WTC11 (cell line): Measurements from ENCODE around the gene SNX20. TPM values are rescaled to one million over a fixed set of nuclear protein-coding genes. Genes with fewer than 3 reads are reported as not detected.

ENCODE experiments used
- ATAC-seq: fragments of 200-7000 bp; cut with Tn5 transposase; 2 replicates; pipeline ENCODE4 v1.10.0; 2021; ENCODE audit warnings: mild to moderate bottlenecking, moderate library complexity
- CTCF ChIA-PET: fragments of 300-600 bp; sonication (Branson Sonifier 250); formaldehyde crosslinking; loops from one replicate; lab custom pipeline; 2021; ENCODE audit warnings: antibody characterized with exemption; lab: Charles Lee
- POLR2A ChIA-PET: fragments of 350-600 bp; sonication (Branson Sonifier 250); formaldehyde crosslinking; loops from one replicate; lab custom pipeline; 2021; ENCODE audit warnings: antibody characterized with exemption; lab: Charles Lee
- DNase-seq: peaks from one replicate; pipeline ENCODE4 v3.0.0; 2021; ENCODE audit warnings: low spot score
- H3K27ac Mint-ChIP-seq: 2 replicates; pipeline ENCODE4 v1.8.0; 2021; ENCODE audit warnings: mixed read lengths
- H3K27me3 Mint-ChIP-seq: 2 replicates; pipeline ENCODE4 v1.8.0; 2021; ENCODE audit warnings: low read depth, mild to moderate bottlenecking, moderate library complexity, mixed read lengths
- H3K36me3 Mint-ChIP-seq: 2 replicates; pipeline ENCODE4 v1.8.0; 2021; ENCODE audit warnings: mixed read lengths
- H3K4me1 Mint-ChIP-seq: 2 replicates; pipeline ENCODE4 v1.8.0; 2022; ENCODE audit warnings: mixed read lengths
- H3K4me3 Mint-ChIP-seq: 2 replicates; pipeline ENCODE4 v1.8.0; 2021; ENCODE audit warnings: mild to moderate bottlenecking, moderate library complexity, mixed read lengths
- H3K9me3 Mint-ChIP-seq: 2 replicates; pipeline ENCODE4 v1.8.0; 2021; ENCODE audit warnings: mixed read lengths
- ATF1 ChIP-seq: sonication (generic); formaldehyde crosslinking; IDR thresholded peaks from 2 replicates; pipeline ENCODE4 v1.8.1; 2023; ENCODE audit warnings: mild to moderate bottlenecking, moderate library complexity, missing genetic modification reagents
- ETV6 ChIP-seq: sonication (generic); formaldehyde crosslinking; IDR thresholded peaks from 2 replicates; pipeline ENCODE4 v1.8.1; 2022; ENCODE audit warnings: mild to moderate bottlenecking, missing genetic modification reagents
- FOXJ3 ChIP-seq: sonication (generic); formaldehyde crosslinking; IDR thresholded peaks from 2 replicates; pipeline ENCODE4 v1.9.0; 2021; ENCODE audit warnings: missing genetic modification reagents, mild to moderate bottlenecking, borderline replicate concordance
- FOXK1 ChIP-seq: sonication (generic); formaldehyde crosslinking; IDR thresholded peaks from 2 replicates; pipeline ENCODE4 v1.8.0; 2022; ENCODE audit warnings: mild to moderate bottlenecking, moderate library complexity, missing genetic modification reagents
- HMGA2 ChIP-seq: fragments of 250-450 bp; sonication (Bioruptor Pico); IDR thresholded peaks from 2 replicates; pipeline ENCODE4 v1.4.0; 2021; ENCODE audit warnings: mild to moderate bottlenecking, moderate library complexity
- IRF1 ChIP-seq: sonication (generic); formaldehyde crosslinking; IDR thresholded peaks from 2 replicates; pipeline ENCODE4 v1.8.0; 2023; ENCODE audit warnings: missing genetic modification reagents
- IRF2 ChIP-seq: sonication (generic); formaldehyde crosslinking; IDR thresholded peaks from 2 replicates; pipeline ENCODE4 v1.8.0; 2022; ENCODE audit warnings: low read depth, missing genetic modification reagents, borderline replicate concordance
- JUN ChIP-seq: sonication (generic); formaldehyde crosslinking; IDR thresholded peaks from 2 replicates; pipeline ENCODE4 v1.8.0; 2023; ENCODE audit warnings: mild to moderate bottlenecking, missing genetic modification reagents
- MXD4 ChIP-seq: fragments of 250-450 bp; sonication (Bioruptor Pico); IDR thresholded peaks from 2 replicates; pipeline ENCODE4 v1.8.0; 2021; ENCODE audit warnings: mild to moderate bottlenecking, moderate library complexity, borderline replicate concordance
- NFATC4 ChIP-seq: fragments of 250-450 bp; sonication (Bioruptor Pico); IDR thresholded peaks from 2 replicates; pipeline ENCODE4 v1.9.0; 2021; ENCODE audit warnings: mild to moderate bottlenecking
- NR1H2 ChIP-seq: sonication (generic); formaldehyde crosslinking; IDR thresholded peaks from 2 replicates; pipeline ENCODE4 v1.9.0; 2021; ENCODE audit warnings: mild to moderate bottlenecking, moderate library complexity, missing genetic modification reagents
- NR3C1 ChIP-seq: sonication (generic); formaldehyde crosslinking; conservative IDR thresholded peaks from 2 replicates; pipeline ENCODE4 v1.8.1; 2023; ENCODE audit warnings: low read depth, mild to moderate bottlenecking, missing genetic modification reagents
- RELA ChIP-seq: sonication (generic); formaldehyde crosslinking; IDR thresholded peaks from 2 replicates; pipeline ENCODE4 v1.8.1; 2022; ENCODE audit warnings: missing genetic modification reagents, mild to moderate bottlenecking, borderline replicate concordance
- SMAD4 ChIP-seq: sonication (generic); formaldehyde crosslinking; IDR thresholded peaks from 2 replicates; pipeline ENCODE4 v1.8.0; 2022; ENCODE audit warnings: mild to moderate bottlenecking, missing genetic modification reagents
- SOX15 ChIP-seq: fragments of 250-450 bp; sonication (Bioruptor Pico); IDR thresholded peaks from 2 replicates; pipeline ENCODE4 v1.9.0; 2021; ENCODE audit warnings: mild to moderate bottlenecking
- TEAD1 ChIP-seq: sonication (generic); formaldehyde crosslinking; IDR thresholded peaks from 2 replicates; pipeline ENCODE4 v1.8.0; 2022; ENCODE audit warnings: mild to moderate bottlenecking, missing genetic modification reagents
- TEAD4 ChIP-seq: sonication (generic); formaldehyde crosslinking; IDR thresholded peaks from 2 replicates; pipeline ENCODE4 v1.8.0; 2022; ENCODE audit warnings: mild to moderate bottlenecking, missing genetic modification reagents
- USF1 ChIP-seq: sonication (generic); formaldehyde crosslinking; IDR thresholded peaks from 2 replicates; pipeline ENCODE4 v1.8.0; 2022; ENCODE audit warnings: mild to moderate bottlenecking, missing genetic modification reagents
- ZNF121 ChIP-seq: sonication (generic); formaldehyde crosslinking; IDR thresholded peaks from 2 replicates; pipeline ENCODE4 v1.8.0; 2023; ENCODE audit warnings: missing genetic modification reagents
- ZNF416 ChIP-seq: fragments of 250-450 bp; sonication (Bioruptor Pico); IDR thresholded peaks from 2 replicates; pipeline ENCODE4 v1.9.0; 2021; ENCODE audit warnings: mild to moderate bottlenecking, inconsistent platforms
- total RNA-seq: library from RNA; stranded (reverse); gene quantifications from 3 replicates; pipeline ENCODE4 v1.2.3, GENCODE V29; 2021
- TF ChIP-seq, protein P1 (sequence below): sonication (generic); formaldehyde crosslinking; IDR thresholded peaks from 2 replicates; pipeline ENCODE4 v1.8.1; 2022; ENCODE audit warnings: low read depth, missing genetic modification reagents, borderline replicate concordance
- TF ChIP-seq, protein P2 (sequence below): sonication (generic); formaldehyde crosslinking; IDR thresholded peaks from 2 replicates; pipeline ENCODE4 v1.8.1; 2023; ENCODE audit warnings: mild to moderate bottlenecking, missing genetic modification reagents
- TF ChIP-seq, protein P3 (sequence below): fragments of 200-600 bp; IDR thresholded peaks from 2 replicates; pipeline ENCODE4 v1.8.0; 2022; ENCODE audit warnings: antibody characterized with exemption
- TF ChIP-seq, protein P4 (sequence below): fragments of 250-450 bp; sonication (Bioruptor Pico); IDR thresholded peaks from 2 replicates; pipeline ENCODE4 v1.9.0; 2021; ENCODE audit warnings: mild to moderate bottlenecking, borderline replicate concordance

SNX20 gene
- total RNA-seq, 1 experiment from 2014 or later: not detected

DNA sequence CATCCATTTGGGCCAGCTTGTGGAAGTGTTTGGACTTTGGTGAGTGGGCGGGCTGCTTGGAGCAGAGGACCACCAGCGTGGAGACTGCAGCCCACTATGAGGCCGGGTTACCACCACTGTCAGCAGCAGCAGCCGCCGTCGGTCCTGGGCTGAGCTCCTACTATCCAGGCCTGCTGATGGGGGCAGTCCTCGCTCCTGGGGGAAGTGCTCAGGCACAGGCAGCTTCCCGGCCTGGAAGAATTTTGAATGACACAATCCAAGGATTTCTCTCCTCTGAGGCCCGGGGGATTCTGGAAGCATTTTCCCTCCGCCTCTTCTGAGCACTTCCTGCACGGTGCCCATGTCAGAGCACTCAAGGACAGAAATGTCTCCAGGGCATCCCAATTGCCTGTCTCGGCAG lies 7.0 kb upstream of the SNX20 start:
- ATAC-seq (peak; percentile 32; the same call in 1 of the 2 replicates), DNase-seq (no peak)
- POLR2A ChIA-PET: no interaction called here
- CTCF ChIA-PET: interaction anchor here (0.9 to 3.7 kb wide), 7 partner anchors 10 to 118 kb away, joined by 3 to 22 read pairs (median 5); no protein-coding TSS in a partner anchor
- no peak overlapping the region for H3K4me3 Mint-ChIP-seq
- peaks cover 17% of the 10 kb centered on the region for H3K27me3 Mint-ChIP-seq
- H3K9me3 Mint-ChIP-seq: no peaks in the 10 kb centered on the region
- TF ChIP-seq ATF1 (CRISPR knock-in tag) (no peak), JUN (CRISPR knock-in tag) (no peak), ETV6 (CRISPR knock-in tag) (no peak), TEAD4 (CRISPR knock-in tag) (no peak), NR3C1 (CRISPR knock-in tag) (no peak), USF1 (CRISPR knock-in tag) (no peak), RELA (CRISPR knock-in tag) (no peak), ZNF416 (no peak), IRF1 (no peak)
- TF ChIP-seq, protein P1, sequence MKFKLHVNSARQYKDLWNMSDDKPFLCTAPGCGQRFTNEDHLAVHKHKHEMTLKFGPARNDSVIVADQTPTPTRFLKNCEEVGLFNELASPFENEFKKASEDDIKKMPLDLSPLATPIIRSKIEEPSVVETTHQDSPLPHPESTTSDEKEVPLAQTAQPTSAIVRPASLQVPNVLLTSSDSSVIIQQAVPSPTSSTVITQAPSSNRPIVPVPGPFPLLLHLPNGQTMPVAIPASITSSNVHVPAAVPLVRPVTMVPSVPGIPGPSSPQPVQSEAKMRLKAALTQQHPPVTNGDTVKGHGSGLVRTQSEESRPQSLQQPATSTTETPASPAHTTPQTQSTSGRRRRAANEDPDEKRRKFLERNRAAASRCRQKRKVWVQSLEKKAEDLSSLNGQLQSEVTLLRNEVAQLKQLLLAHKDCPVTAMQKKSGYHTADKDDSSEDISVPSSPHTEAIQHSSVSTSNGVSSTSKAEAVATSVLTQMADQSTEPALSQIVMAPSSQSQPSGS: no peak
- H3K4me1 Mint-ChIP-seq: no peaks in the 10 kb centered on the region
- H3K36me3 Mint-ChIP-seq: no peaks in the 10 kb centered on the region
- no peak overlapping the region for H3K27ac Mint-ChIP-seq

GRCh38 chr16:50685462-50686063 lies 4.5 kb upstream of the SNX20 start:
- ChIA-PET POLR2A (no interaction called here), CTCF (interaction anchor here (1.2 to 3.7 kb wide), 4 partner anchors 7 to 120 kb away, joined by 4 to 22 read pairs (median 10); no protein-coding TSS in a partner anchor)
- H3K4me3 Mint-ChIP-seq: no peak overlapping the region
- H3K27ac Mint-ChIP-seq: no peak overlapping the region
- ATAC-seq (no peak), DNase-seq (no peak)
- H3K36me3 Mint-ChIP-seq: no peaks in the 10 kb centered on the region
- no peaks in the 10 kb centered on the region for H3K27me3 Mint-ChIP-seq
- H3K9me3 Mint-ChIP-seq: no peaks in the 10 kb centered on the region
- TF ChIP-seq NFATC4 (CRISPR knock-in tag) (no peak), TEAD1 (CRISPR knock-in tag) (no peak), NR1H2 (no peak), HMGA2 (CRISPR knock-in tag) (no peak), FOXJ3 (CRISPR knock-in tag) (no peak), MXD4 (CRISPR knock-in tag) (no peak), SMAD4 (CRISPR knock-in tag) (no peak), ZNF121 (CRISPR knock-in tag) (no peak), SOX15 (no peak), FOXK1 (CRISPR knock-in tag) (no peak), IRF2 (CRISPR knock-in tag) (no peak)
- TF ChIP-seq, protein P2, sequence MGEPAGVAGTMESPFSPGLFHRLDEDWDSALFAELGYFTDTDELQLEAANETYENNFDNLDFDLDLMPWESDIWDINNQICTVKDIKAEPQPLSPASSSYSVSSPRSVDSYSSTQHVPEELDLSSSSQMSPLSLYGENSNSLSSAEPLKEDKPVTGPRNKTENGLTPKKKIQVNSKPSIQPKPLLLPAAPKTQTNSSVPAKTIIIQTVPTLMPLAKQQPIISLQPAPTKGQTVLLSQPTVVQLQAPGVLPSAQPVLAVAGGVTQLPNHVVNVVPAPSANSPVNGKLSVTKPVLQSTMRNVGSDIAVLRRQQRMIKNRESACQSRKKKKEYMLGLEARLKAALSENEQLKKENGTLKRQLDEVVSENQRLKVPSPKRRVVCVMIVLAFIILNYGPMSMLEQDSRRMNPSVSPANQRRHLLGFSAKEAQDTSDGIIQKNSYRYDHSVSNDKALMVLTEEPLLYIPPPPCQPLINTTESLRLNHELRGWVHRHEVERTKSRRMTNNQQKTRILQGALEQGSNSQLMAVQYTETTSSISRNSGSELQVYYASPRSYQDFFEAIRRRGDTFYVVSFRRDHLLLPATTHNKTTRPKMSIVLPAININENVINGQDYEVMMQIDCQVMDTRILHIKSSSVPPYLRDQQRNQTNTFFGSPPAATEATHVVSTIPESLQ: no peak
- TF ChIP-seq, protein P3, sequence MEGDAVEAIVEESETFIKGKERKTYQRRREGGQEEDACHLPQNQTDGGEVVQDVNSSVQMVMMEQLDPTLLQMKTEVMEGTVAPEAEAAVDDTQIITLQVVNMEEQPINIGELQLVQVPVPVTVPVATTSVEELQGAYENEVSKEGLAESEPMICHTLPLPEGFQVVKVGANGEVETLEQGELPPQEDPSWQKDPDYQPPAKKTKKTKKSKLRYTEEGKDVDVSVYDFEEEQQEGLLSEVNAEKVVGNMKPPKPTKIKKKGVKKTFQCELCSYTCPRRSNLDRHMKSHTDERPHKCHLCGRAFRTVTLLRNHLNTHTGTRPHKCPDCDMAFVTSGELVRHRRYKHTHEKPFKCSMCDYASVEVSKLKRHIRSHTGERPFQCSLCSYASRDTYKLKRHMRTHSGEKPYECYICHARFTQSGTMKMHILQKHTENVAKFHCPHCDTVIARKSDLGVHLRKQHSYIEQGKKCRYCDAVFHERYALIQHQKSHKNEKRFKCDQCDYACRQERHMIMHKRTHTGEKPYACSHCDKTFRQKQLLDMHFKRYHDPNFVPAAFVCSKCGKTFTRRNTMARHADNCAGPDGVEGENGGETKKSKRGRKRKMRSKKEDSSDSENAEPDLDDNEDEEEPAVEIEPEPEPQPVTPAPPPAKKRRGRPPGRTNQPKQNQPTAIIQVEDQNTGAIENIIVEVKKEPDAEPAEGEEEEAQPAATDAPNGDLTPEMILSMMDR: no peak
- TF ChIP-seq, protein P4, sequence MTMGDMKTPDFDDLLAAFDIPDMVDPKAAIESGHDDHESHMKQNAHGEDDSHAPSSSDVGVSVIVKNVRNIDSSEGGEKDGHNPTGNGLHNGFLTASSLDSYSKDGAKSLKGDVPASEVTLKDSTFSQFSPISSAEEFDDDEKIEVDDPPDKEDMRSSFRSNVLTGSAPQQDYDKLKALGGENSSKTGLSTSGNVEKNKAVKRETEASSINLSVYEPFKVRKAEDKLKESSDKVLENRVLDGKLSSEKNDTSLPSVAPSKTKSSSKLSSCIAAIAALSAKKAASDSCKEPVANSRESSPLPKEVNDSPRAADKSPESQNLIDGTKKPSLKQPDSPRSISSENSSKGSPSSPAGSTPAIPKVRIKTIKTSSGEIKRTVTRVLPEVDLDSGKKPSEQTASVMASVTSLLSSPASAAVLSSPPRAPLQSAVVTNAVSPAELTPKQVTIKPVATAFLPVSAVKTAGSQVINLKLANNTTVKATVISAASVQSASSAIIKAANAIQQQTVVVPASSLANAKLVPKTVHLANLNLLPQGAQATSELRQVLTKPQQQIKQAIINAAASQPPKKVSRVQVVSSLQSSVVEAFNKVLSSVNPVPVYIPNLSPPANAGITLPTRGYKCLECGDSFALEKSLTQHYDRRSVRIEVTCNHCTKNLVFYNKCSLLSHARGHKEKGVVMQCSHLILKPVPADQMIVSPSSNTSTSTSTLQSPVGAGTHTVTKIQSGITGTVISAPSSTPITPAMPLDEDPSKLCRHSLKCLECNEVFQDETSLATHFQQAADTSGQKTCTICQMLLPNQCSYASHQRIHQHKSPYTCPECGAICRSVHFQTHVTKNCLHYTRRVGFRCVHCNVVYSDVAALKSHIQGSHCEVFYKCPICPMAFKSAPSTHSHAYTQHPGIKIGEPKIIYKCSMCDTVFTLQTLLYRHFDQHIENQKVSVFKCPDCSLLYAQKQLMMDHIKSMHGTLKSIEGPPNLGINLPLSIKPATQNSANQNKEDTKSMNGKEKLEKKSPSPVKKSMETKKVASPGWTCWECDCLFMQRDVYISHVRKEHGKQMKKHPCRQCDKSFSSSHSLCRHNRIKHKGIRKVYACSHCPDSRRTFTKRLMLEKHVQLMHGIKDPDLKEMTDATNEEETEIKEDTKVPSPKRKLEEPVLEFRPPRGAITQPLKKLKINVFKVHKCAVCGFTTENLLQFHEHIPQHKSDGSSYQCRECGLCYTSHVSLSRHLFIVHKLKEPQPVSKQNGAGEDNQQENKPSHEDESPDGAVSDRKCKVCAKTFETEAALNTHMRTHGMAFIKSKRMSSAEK: no peak
- no peaks in the 10 kb centered on the region for H3K4me1 Mint-ChIP-seq
